B cell (primary cell): ENCODE measurements around the gene CARHSP1. TPM values are rescaled to one million over a fixed set of nuclear protein-coding genes. Genes with fewer than 3 reads are reported as not detected.

Experiments used
- ATAC-seq: fragments of 200-7000 bp; cut with Tn5 transposase; one replicate; pipeline ENCODE4 v1.10.0; 2021; ENCODE audit warnings: low read depth, mild to moderate bottlenecking, moderate number of reproducible peaks, moderate library complexity
- CTCF ChIA-PET: fragments of 350-600 bp; sonication (Branson Sonifier 250); formaldehyde crosslinking; loops from one replicate; lab custom pipeline; 2021; ENCODE audit warnings: antibody characterized with exemption, inconsistent platforms; lab: Charles Lee
- POLR2A ChIA-PET: fragments of 350-600 bp; sonication (Branson Sonifier 250); formaldehyde crosslinking; loops from one replicate; lab custom pipeline; 2021; ENCODE audit warnings: antibody characterized with exemption; lab: Charles Lee
- DNase-seq: peaks from one replicate; pipeline ENCODE4 v3.0.0; 2013
- H2AFZ ChIP-seq: 2 replicates; pipeline ENCODE4 v1.6.1; 2012; ENCODE audit warnings: mild to moderate bottlenecking, low read depth, low read length; ENCODE audit not compliant: insufficient read depth, poor library complexity, severe bottlenecking
- H3K27ac ChIP-seq, 2 donors: 1 replicate in 1 of 2; 2 replicates in 1 of 2; pipeline ENCODE4 v1.5.1; 2012 to 2013; ENCODE audit warnings: low read length in 2 of 2, mild to moderate bottlenecking in 2 of 2, moderate library complexity in 1 of 2
- H3K27me3 ChIP-seq, 4 experiments: fragments of 200-600 bp in 1 of 4; sonication (generic) in 1 of 4; replicated peaks in 1 of 4; 1 replicate in 2 of 4; 2 replicates in 2 of 4; pipeline versions ENCODE4 v1.6.1 to v1.7.0; 2013 to 2016; ENCODE audit warnings: low read length in 3 of 4, mild to moderate bottlenecking in 2 of 4, mixed read lengths in 1 of 4, moderate library complexity in 1 of 4; ENCODE audit not compliant: insufficient read depth in 4 of 4, control insufficient read depth in 3 of 4; ENCODE audit errors: control extremely low read depth in 1 of 4
- H3K36me3 ChIP-seq, 2 experiments: replicated peaks in 1 of 2; 1 replicate in 1 of 2; 2 replicates in 1 of 2; pipeline versions ENCODE4 v1.6.1 to v1.7.1; 2013; ENCODE audit warnings: low read length in 1 of 2; ENCODE audit not compliant: insufficient read depth in 2 of 2, control insufficient read depth in 1 of 2; ENCODE audit errors: control extremely low read depth in 1 of 2, extremely low read depth in 1 of 2
- H3K4me1 ChIP-seq, 2 donors: fragments of 200-600 bp in 1 of 2; sonication (generic) in 1 of 2; 1 replicate in 1 of 2; 2 replicates in 1 of 2; pipeline versions ENCODE4 v1.5.1 to v1.6.1; 2013 to 2017; ENCODE audit warnings: low read length in 2 of 2; ENCODE audit not compliant: control insufficient read depth in 2 of 2, insufficient read depth in 2 of 2
- H3K4me2 ChIP-seq: replicated peaks from 2 replicates; pipeline ENCODE3; 2012; ENCODE audit warnings: mild to moderate bottlenecking, low read depth, low read length; ENCODE audit not compliant: poor library complexity, severe bottlenecking
- H3K4me3 ChIP-seq, 5 experiments: fragments of 200-600 bp in 1 of 5; sonication (generic) in 1 of 5; 1 replicate in 3 of 5; 2 replicates in 2 of 5; pipeline versions ENCODE4 v1.5.1 to v1.7.0; 2011 to 2016; ENCODE audit warnings: low read length in 4 of 5, mild to moderate bottlenecking in 4 of 5, low read depth in 2 of 5, control low read depth in 1 of 5, moderate library complexity in 1 of 5; ENCODE audit not compliant: insufficient read depth in 1 of 5; ENCODE audit errors: control extremely low read depth in 1 of 5, extremely low read depth in 1 of 5
- H3K79me2 ChIP-seq: fragments of 200-600 bp; sonication (generic); one replicate; pipeline ENCODE4 v1.6.0; 2016; ENCODE audit warnings: low read length; ENCODE audit not compliant: control insufficient read depth, insufficient read depth
- H3K9ac ChIP-seq: fragments of 200-600 bp; sonication (generic); 2 replicates; pipeline ENCODE4 v1.6.1; 2017; ENCODE audit warnings: mild to moderate bottlenecking, low read length, moderate library complexity
- H3K9me3 ChIP-seq, 3 donors: one replicate each; pipeline versions ENCODE4 v1.6.1 to v1.7.1; 2013; ENCODE audit warnings: low read length in 2 of 3; ENCODE audit not compliant: control insufficient read depth in 2 of 3, insufficient read depth in 1 of 3; ENCODE audit errors: control extremely low read depth in 1 of 3
- H4K20me1 ChIP-seq: 2 replicates; pipeline ENCODE4 v1.6.0; 2012; ENCODE audit warnings: mild to moderate bottlenecking, low read length; ENCODE audit not compliant: insufficient read depth, control insufficient read depth, poor library complexity, severe bottlenecking
- H3K27ac Mint-ChIP-seq: one replicate; pipeline ENCODE4 v1.8.0; 2021; ENCODE audit warnings: mixed read lengths
- H3K27me3 Mint-ChIP-seq: one replicate; pipeline ENCODE4 v1.8.0; 2021; ENCODE audit warnings: mixed read lengths
- H3K4me1 Mint-ChIP-seq: one replicate; pipeline ENCODE4 v1.8.0; 2021; ENCODE audit warnings: mixed read lengths
- H3K4me3 Mint-ChIP-seq: one replicate; pipeline ENCODE4 v1.8.0; 2021; ENCODE audit warnings: mixed read lengths
- H3K9me3 Mint-ChIP-seq: one replicate; pipeline ENCODE4 v1.8.0; 2022; ENCODE audit warnings: mixed read lengths; ENCODE audit not compliant: insufficient read depth
- CTCF ChIP-seq: fragments of 200-600 bp; IDR thresholded peaks from one replicate; pipeline ENCODE4 v1.8.0; 2022; ENCODE audit warnings: antibody characterized with exemption, mild to moderate bottlenecking
- EZH2 ChIP-seq: IDR thresholded peaks from 2 replicates; pipeline ENCODE4 v1.6.1; 2012; ENCODE audit warnings: borderline replicate concordance, low read depth, mild to moderate bottlenecking, moderate library complexity, low read length; ENCODE audit not compliant: insufficient read depth, poor library complexity, severe bottlenecking
- WGBS: methylation state at CpG from one replicate; pipeline ENCODE4 v1.1.5; 2013; ENCODE audit warnings: missing lambda C conversion rate; ENCODE audit not compliant: insufficient coverage; 5-methylcytosine and 5-hydroxymethylcytosine counted together
- intact Hi-C: fragments of 100-400 bp; cut with micrococcal nuclease; formaldehyde crosslinking; loops from one replicate; pipeline ENCODE4 v1.10.0; 2022
- polyA plus RNA-seq: library from polyadenylated mRNA; depleted of rRNA; stranded (reverse); fragments of >200 nt; gene quantifications from 2 replicates; pipeline ENCODE4 v1.2.3, GENCODE V29; 2012
- total RNA-seq, 2 donors: library from RNA; stranded (reverse); fragments of 120-200 nt in 1 of 2; gene quantifications; 1 replicate in 1 of 2; 2 replicates in 1 of 2; pipeline versions ENCODE4 v1.2.3 to v1.2.4, GENCODE V29; 2013 to 2022

CARHSP1 gene
- total and polyA plus RNA-seq, 2 donors (not counting 1 experiment from before 2014, with no cell fraction given), result 26.5 to 63.1 TPM

GRCh38 chr16:8858994-8859912, 9.6 kb downstream of the CARHSP1 start:
- no peak for TF ChIP-seq CTCF
- TF ChIP-seq EZH2, result no peak
- POLR2A ChIA-PET, result no interaction called here
- CTCF ChIA-PET, result no interaction called here

GRCh38 chr16:8855972-8856371, 12.8 kb downstream of the CARHSP1 start:
- no peaks in the 10 kb centered on the region for H3K9me3 Mint-ChIP-seq
- Histone ChIP-seq H3K4me1 (no peaks in the 10 kb centered on the region), H2AFZ (no peak overlapping the region), H3K27me3 (no peaks in the 10 kb centered on the region), H4K20me1 (peaks cover 19% of the 10 kb centered on the region), H3K79me2 (peaks cover 4% of the 10 kb centered on the region), H3K9ac (no peak overlapping the region), H3K4me2 (no peak overlapping the region), H3K9me3 (no peaks in the 10 kb centered on the region), H3K4me3 (no peak overlapping the region), H3K36me3 (peaks cover 2 to 36% of the 10 kb centered on the region in 2 experiments), H3K27ac (no peak overlapping the region)
- DNase-seq, result no peak
- no peak overlapping the region for H3K4me3 Mint-ChIP-seq
- peaks cover 14% of the 10 kb centered on the region for H3K4me1 Mint-ChIP-seq
- 68% methylated on average over 4 of the region's 5 CpGs for WGBS
- POLR2A ChIA-PET, result no interaction called here
- intact Hi-C loops, result no loop called here
- TF ChIP-seq CTCF (no peak), EZH2 (no peak)
- H3K27ac Mint-ChIP-seq, result no peak overlapping the region
- no peaks in the 10 kb centered on the region for H3K27me3 Mint-ChIP-seq
- ATAC-seq, result no peak
- CTCF ChIA-PET, result interaction anchor here (3.1 kb wide), 1 partner anchor 24 kb away, joined by 12 read pairs; no protein-coding TSS in a partner anchor

More at GRCh38 chr16:8858994-8859912, 9.6 kb downstream of the CARHSP1 start:
- DNase-seq (no peak), ATAC-seq (no peak)
- no peaks in the 10 kb centered on the region for H3K9me3 ChIP-seq
- H3K27me3 ChIP-seq, result no peaks in the 10 kb centered on the region
- Mint-ChIP-seq H3K4me1 (peaks cover 22% of the 10 kb centered on the region), H3K27ac (no peak overlapping the region), H3K4me3 (no peak overlapping the region), H3K9me3 (no peaks in the 10 kb centered on the region), H3K27me3 (no peaks in the 10 kb centered on the region)
- peaks cover 2 to 28% of the 10 kb centered on the region in 2 experiments for H3K36me3 ChIP-seq
- WGBS, result 94% methylated on average over 29 of the region's 31 CpGs
- H4K20me1 ChIP-seq, result peaks cover 49% of the 10 kb centered on the region
- no peak overlapping the region for H3K4me3 ChIP-seq
- peaks cover 1 to 5% of the 10 kb centered on the region in 2 donors for H3K4me1 ChIP-seq
- intact Hi-C loops, result no loop called here
- H3K79me2 ChIP-seq, result peaks cover 34% of the 10 kb centered on the region
- no peak overlapping the region for H3K27ac ChIP-seq
- H3K9ac ChIP-seq, result no peak overlapping the region
- H3K4me2 ChIP-seq, result no peak overlapping the region
- no peak overlapping the region for H2AFZ ChIP-seq
